HG03432 (cell line): ENCODE measurements around the gene RAET1E.
"Not testable (repeated sequence)": the region's sequence is repeated elsewhere in the genome, so short reads cannot be mapped to it uniquely, and the experiment has no call there.

Experiments
- ATAC-seq: cut with Tn5 transposase; IDR thresholded peaks from one replicate; pipeline ENCODE4 v1.9.1; 2021; ENCODE audit warnings: mild to moderate bottlenecking, moderate library complexity; ENCODE audit not compliant: unreplicated experiment

The RAET1E gene

DNA sequence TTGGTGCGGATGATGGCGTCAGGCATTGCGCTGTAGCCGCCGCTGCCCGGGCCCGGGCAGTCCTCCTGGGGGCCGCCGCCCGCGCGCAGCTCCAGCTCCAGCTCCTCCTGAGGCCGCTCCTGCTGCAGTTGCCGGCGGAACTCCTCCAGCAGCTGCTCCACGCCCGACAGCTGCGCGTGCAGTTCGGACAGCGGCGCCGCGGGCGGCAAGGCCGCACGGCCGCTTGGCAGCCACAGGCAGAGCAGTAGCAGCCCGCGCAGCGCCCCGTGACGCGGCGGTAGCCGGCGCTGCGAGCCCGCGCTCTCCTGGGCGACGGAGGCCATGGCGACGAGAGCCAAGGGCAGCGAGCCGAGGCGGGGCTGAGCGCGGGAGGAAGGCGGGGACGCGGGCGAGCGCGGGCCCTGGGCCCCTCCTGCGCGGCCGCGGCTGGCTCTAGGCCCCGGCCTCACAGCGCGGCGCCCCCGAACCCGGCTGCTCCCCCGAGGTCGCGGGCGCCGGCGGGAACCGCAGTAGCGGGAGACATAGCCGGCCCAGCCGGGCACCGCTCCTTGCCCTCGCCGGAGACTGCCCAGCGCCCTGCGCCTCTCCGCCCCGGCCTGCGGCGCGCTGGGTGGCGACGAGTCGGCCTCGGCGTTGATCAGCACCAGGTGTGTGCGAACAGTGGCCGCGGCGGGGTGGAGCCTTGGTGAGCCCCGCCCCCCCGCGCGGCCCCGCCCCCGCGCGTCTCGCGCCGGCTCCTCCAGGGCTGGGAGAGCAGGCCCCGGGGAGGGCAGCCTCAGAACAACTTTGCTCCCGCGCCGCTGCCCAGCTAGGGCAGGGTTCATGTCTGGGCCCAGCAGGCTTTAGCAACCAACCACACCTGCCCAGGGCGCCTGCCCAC is 34.0 kb downstream of the RAET1E start, which contains the start of gene LRP11:
Gene LRP11 (minus strand): TSS at position 662 of the 880 bp plus-strand sequence. CDS start 339 bp downstream, at position 323.
- peak; percentile 89 for ATAC-seq

DNA sequence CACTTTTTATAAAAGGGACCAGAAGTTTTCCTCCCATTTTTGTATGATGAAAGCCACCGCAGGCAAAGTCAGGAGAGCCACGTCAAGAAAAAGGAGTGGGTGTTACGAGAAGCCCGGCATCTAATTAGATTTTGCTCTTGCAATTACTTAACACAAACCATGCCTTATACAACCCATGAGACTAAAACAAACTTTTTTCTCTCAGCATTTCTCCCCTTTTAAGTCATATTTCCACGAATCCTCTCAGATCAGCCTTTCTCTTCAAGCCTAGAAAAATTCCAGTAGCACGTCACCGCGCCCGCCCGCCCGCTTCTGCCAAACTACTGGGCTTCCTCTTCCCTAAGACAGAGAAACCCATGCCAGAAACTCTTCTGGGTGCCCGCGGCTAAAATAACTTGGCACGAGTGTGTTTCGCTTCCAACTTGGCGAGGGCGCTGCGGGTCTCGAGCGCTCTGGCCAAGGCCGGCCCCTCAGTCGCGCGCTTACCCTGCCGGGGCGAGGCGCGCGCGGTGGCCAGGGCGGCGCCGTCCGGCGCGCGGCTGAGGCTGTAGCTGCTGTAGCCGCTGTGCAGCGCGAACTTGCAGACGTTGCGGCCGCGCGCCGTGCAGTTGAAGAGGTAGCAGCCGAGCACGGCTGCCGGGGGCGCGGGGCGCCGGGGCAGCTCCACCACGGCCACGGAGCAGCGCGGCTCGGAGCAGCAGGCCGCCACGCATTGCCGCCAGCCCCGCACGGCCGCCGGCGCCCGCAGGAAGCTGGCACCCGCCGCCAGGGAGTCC is 34.8 kb downstream of the RAET1E start:
- peak; percentile 39 for ATAC-seq

- ATAC-seq: not testable (repeated sequence)
Measured at GRCh38 chr6:149862424-149862738, 35.5 kb downstream of the RAET1E start.

DNA sequence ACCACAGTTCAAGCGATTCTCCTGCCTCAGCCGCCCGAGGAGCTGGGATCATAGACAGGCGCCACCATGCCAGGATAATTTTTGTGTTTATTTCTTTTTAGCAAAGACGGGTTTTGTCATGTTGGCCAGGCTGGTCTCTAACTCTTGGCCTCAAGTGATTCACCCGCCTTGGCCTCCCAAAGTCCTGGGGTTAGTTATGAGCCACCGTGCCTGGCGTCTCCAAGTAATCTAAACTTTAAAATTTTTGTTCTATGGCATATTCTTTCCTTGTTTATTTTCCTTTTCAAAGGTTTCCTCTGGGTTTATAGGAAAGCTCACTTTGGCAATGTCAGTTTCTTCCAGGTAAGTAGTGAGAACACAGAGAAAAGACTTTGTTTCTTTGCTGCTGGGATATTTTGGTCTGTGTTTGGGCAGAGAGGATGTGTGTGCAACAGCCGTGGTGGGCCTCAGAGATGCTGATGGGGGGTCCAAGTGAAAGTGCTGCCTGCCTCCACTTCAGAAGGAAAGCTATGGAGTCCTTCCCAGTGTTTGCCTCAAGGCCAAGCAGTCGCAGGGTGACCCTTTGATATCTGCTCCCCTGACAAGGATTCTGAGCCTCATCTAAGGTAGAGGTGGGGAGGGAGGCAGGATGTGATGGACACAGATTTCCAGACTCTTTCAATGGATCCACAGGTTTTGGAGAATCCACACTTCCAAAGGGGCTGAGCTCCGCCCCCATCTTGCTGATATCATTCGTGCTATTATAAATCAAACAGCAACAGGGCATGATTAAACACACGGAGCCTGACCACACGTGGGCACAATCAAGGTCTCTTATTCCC is 36.1 kb downstream of the RAET1E start:
- no peak for ATAC-seq

DNA sequence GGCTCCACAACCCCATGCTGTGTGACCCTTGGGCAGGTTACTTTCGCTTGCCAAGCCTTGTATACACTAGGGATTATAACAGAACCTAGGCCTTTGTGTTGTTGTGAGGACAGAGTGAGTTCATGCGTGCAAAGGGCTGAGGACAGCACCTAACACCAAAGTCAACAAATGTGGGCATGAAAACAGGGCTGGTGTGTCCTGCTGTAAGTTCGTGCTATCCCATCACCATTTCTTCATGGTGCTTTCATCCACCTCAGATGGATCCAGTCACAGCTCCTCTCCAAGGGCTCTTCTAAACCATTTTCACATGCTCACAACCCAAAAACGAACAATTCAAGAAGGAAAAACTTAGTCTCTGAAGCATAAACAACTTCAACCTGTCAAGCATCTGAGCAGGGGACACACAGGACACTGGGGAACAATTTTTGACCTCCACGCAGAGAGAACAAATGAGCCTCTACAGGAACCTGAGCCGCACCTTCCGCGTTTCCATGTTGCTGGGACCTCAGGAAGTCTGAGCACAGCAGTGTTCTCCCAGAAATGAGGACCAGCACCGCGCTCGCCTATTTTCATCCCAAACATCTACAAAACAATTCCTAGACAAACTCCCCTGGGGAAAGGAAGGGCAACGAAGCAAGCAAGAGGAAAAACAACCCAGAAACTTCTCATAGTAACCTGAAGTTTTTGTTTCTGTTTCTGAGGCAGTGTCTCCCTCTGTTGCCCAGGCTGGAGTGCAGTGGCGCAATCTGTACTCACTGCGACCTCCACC is 36.9 kb downstream of the RAET1E start:
- no peak for ATAC-seq

DNA sequence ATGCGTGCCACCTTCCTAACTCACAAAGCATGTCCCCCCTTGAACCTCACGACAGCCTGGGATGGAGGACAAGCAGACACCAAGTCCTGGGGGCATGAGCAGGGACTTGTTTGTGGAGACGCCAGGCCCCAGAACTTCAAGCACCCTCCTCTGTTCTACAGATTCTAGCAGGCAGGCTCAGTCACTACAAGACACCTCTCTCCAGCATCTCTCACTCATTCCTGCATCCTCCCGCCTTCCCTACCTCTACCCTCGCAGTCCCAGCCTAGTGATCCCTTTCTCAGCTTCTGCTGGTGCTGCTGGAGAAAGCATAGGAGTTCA is 37.4 kb downstream of the RAET1E start:
- ATAC-seq: no peak

DNA sequence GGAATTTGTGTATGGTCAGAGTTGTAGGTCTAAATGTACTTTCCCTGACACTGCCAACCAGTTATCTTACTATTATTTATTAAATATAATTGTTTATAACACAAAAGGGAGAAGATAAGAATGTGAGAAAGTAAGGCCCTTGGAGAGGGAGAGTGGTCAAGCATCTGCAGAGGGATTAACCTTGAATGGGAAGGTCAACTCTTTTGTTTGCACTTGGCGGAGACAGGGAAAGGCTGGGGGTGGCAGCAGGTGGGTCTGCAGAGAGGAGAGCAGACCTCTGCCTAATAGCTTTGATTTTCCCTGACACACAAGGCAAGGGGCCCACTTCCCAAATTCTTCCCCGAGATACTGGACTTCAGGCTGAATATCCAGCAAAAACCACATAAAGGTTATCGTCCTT is 38.0 kb downstream of the RAET1E start:
- no peak for ATAC-seq

DNA sequence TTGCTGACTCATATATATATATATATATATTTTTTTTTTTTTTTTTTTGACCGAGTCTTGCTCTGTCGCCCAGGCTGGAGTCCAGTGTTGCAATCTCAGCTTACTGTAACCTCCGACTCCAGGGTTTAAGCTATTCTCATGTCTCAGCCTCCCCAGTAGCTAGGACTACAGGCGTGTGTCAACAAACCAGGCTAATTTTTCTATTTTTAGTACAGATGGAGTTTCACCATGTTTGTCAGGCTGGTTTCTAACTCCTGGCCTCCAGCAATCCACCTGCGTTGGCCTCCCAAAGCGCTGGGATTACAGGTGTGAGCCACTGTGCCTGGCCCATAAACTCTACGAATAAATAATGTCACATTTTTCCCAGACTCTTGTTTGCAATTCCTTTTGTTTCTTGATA is 38.5 kb downstream of the RAET1E start:
- no peak for ATAC-seq

DNA sequence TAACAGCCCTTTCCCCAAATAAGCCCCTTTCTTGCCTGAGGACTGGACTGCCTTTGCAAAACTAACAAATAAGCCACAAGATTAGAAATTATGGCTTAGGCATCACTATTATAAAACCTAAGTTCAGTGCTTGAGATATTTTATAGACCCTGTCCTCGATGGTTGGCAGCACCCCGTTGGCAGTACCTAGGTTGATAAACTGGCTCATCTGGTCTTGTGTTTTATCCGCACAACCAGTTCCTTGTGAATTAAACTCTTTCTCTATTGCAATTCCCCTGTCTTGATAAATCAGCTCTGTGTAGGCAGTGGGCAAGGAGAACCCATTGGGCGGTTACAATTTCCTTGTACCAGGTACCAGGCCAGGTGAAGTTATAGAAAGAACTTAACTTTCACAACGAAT is 40.4 kb downstream of the RAET1E start:
- no peak for ATAC-seq

DNA sequence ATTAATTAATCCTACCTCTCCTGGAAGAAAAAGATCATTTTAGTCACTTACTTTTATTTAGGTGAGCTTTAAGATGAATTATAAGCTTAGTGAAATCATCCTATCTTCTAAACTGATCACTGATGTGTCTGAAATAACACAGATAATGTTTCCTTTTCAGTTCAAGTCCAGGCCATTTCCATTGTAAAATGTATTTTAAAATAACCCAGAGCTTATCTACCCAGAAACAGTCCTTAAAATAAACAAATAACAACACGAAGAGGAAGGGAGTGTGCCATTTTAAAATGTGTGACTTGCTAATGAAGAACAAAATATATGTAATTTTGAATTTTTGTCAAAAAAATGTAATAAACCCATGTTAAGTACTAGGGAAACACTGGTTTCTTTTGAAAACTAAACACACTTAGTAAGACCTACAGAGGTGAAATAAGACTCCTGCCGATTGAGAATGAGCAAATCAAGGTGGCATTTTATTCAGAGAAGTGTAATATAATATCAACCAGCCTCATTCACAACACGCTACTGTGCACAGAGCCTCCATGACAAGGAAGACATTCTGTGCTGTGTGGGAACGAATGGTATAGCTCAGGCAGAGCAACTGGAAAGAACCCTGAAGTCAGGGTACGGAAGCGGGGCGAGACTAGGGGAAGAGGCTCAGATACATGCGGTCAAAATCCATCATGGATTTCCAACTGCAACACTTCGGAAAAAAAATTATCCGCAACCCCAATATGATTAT is 41.5 kb downstream of the RAET1E start:
- ATAC-seq: no peak

GRCh38 chr6:149855741-149856140 is 42.2 kb downstream of the RAET1E start:
- ATAC-seq: no peak

DNA sequence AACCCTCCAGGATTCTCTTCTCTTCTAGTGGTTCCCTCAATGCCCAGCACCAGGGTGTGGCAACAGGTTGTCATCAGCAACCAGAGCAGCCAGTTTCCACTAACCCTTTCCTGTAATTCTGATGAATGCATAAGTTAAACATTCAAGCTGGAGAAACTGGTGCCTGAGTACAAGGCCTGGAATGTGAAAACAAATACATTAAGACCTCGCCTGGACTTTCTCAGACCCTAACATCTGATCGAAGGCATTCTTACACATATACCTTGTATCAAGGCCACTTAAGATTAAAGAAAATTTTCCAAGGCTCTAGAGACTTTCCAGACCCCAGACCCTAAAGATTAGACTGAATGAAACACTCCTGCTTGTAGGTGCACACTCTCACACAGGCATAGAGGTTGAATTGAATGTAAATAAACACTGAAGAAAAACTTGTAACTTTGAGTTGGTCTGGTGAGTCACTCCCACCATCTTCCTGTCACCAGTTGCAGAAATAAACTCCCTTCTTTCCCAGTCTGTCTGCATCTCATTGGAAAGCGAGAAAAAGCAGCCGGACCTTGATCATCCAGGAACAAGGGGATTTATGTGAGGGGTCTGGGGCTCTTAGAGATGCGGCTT is 42.8 kb downstream of the RAET1E start:
- no peak for ATAC-seq

GRCh38 chr6:149854532-149854931 is 43.4 kb downstream of the RAET1E start:
- ATAC-seq: no peak

DNA sequence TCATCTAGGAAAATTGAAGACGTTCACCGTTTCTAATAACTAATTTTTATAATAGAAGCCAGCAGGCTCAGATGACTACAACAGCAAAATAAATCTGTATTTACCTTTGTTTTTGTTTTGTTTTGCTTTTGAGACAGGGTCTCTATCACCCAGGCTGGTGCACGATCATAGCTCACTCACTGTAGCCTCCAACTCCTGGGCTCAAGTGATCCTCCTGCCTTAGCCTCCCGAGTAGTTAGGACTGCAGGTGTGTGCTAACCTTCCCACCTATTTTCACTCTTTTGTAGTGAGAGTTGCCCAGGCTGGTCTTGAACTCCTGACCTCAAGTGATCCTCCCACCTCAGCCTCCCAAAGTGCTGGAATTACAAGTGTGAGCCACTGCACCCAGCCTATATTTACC is 43.9 kb downstream of the RAET1E start:
- ATAC-seq: not testable (repeated sequence)

- ATAC-seq: no peak
Measured at GRCh38 chr6:149852881-149853280, 45.0 kb downstream of the RAET1E start.

- peak; percentile 60 for ATAC-seq
Measured at GRCh38 chr6:149852180-149852579, 45.7 kb downstream of the RAET1E start.

GRCh38 chr6:149851461-149852110 is 46.3 kb downstream of the RAET1E start:
- no peak for ATAC-seq

DNA sequence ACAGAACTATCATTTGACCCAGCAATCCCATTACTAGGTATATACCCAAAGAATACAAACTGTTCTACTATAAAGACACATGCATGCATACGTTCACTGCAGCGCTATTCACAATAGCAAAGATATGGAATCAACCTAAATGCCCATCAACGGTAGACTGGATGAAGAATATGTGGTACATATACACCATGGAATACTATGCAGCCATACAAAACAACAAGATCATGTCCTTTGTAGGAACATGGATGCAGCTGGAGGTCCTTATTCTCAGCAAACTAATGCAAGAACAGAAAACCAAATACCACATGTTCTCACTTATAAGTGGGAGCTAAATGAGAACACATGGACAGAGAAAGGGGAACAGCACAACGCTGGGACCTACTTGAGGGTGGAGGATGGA is 49.6 kb downstream of the RAET1E start:
- not testable (repeated sequence) for ATAC-seq
